B cell (primary cell): ENCODE results near the gene FASTK. TPM values are rescaled to one million over a fixed set of nuclear protein-coding genes. Genes with fewer than 3 reads are reported as not detected.
A peak's percentile ranks its signal among the peaks of the same experiment; 100 is the strongest.

ENCODE experiments used
- ATAC-seq: fragments of 200-7000 bp; cut with Tn5 transposase; one replicate; pipeline ENCODE4 v1.10.0; 2021; ENCODE audit warnings: low read depth, mild to moderate bottlenecking, moderate number of reproducible peaks, moderate library complexity
- CTCF ChIA-PET: fragments of 350-600 bp; sonication (Branson Sonifier 250); formaldehyde crosslinking; loops from one replicate; lab custom pipeline; 2021; ENCODE audit warnings: antibody characterized with exemption, inconsistent platforms; lab: Charles Lee
- POLR2A ChIA-PET: fragments of 350-600 bp; sonication (Branson Sonifier 250); formaldehyde crosslinking; loops from one replicate; lab custom pipeline; 2021; ENCODE audit warnings: antibody characterized with exemption; lab: Charles Lee
- DNase-seq: peaks from one replicate; pipeline ENCODE4 v3.0.0; 2013
- H2AFZ ChIP-seq: 2 replicates; pipeline ENCODE4 v1.6.1; 2012; ENCODE audit warnings: mild to moderate bottlenecking, low read depth, low read length; ENCODE audit not compliant: insufficient read depth, poor library complexity, severe bottlenecking
- H3K27ac ChIP-seq, 2 donors: 1 replicate in 1 of 2; 2 replicates in 1 of 2; pipeline ENCODE4 v1.5.1; 2012 to 2013; ENCODE audit warnings: low read length in 2 of 2, mild to moderate bottlenecking in 2 of 2, moderate library complexity in 1 of 2
- H3K27me3 ChIP-seq, 4 experiments: fragments of 200-600 bp in 1 of 4; sonication (generic) in 1 of 4; replicated peaks in 1 of 4; 1 replicate in 2 of 4; 2 replicates in 2 of 4; pipeline versions ENCODE4 v1.6.1 to v1.7.0; 2013 to 2016; ENCODE audit warnings: low read length in 3 of 4, mild to moderate bottlenecking in 2 of 4, mixed read lengths in 1 of 4, moderate library complexity in 1 of 4; ENCODE audit not compliant: insufficient read depth in 4 of 4, control insufficient read depth in 3 of 4; ENCODE audit errors: control extremely low read depth in 1 of 4
- H3K36me3 ChIP-seq, 2 experiments: replicated peaks in 1 of 2; 1 replicate in 1 of 2; 2 replicates in 1 of 2; pipeline versions ENCODE4 v1.6.1 to v1.7.1; 2013; ENCODE audit warnings: low read length in 1 of 2; ENCODE audit not compliant: insufficient read depth in 2 of 2, control insufficient read depth in 1 of 2; ENCODE audit errors: control extremely low read depth in 1 of 2, extremely low read depth in 1 of 2
- H3K4me1 ChIP-seq, 2 donors: fragments of 200-600 bp in 1 of 2; sonication (generic) in 1 of 2; 1 replicate in 1 of 2; 2 replicates in 1 of 2; pipeline versions ENCODE4 v1.5.1 to v1.6.1; 2013 to 2017; ENCODE audit warnings: low read length in 2 of 2; ENCODE audit not compliant: control insufficient read depth in 2 of 2, insufficient read depth in 2 of 2
- H3K4me2 ChIP-seq: replicated peaks from 2 replicates; pipeline ENCODE3; 2012; ENCODE audit warnings: mild to moderate bottlenecking, low read depth, low read length; ENCODE audit not compliant: poor library complexity, severe bottlenecking
- H3K4me3 ChIP-seq, 5 experiments: fragments of 200-600 bp in 1 of 5; sonication (generic) in 1 of 5; 1 replicate in 3 of 5; 2 replicates in 2 of 5; pipeline versions ENCODE4 v1.5.1 to v1.7.0; 2011 to 2016; ENCODE audit warnings: low read length in 4 of 5, mild to moderate bottlenecking in 4 of 5, low read depth in 2 of 5, control low read depth in 1 of 5, moderate library complexity in 1 of 5; ENCODE audit not compliant: insufficient read depth in 1 of 5; ENCODE audit errors: control extremely low read depth in 1 of 5, extremely low read depth in 1 of 5
- H3K79me2 ChIP-seq: fragments of 200-600 bp; sonication (generic); one replicate; pipeline ENCODE4 v1.6.0; 2016; ENCODE audit warnings: low read length; ENCODE audit not compliant: control insufficient read depth, insufficient read depth
- H3K9ac ChIP-seq: fragments of 200-600 bp; sonication (generic); 2 replicates; pipeline ENCODE4 v1.6.1; 2017; ENCODE audit warnings: mild to moderate bottlenecking, low read length, moderate library complexity
- H3K9me3 ChIP-seq, 3 donors: one replicate each; pipeline versions ENCODE4 v1.6.1 to v1.7.1; 2013; ENCODE audit warnings: low read length in 2 of 3; ENCODE audit not compliant: control insufficient read depth in 2 of 3, insufficient read depth in 1 of 3; ENCODE audit errors: control extremely low read depth in 1 of 3
- H4K20me1 ChIP-seq: 2 replicates; pipeline ENCODE4 v1.6.0; 2012; ENCODE audit warnings: mild to moderate bottlenecking, low read length; ENCODE audit not compliant: insufficient read depth, control insufficient read depth, poor library complexity, severe bottlenecking
- H3K27ac Mint-ChIP-seq: one replicate; pipeline ENCODE4 v1.8.0; 2021; ENCODE audit warnings: mixed read lengths
- H3K27me3 Mint-ChIP-seq: one replicate; pipeline ENCODE4 v1.8.0; 2021; ENCODE audit warnings: mixed read lengths
- H3K4me1 Mint-ChIP-seq: one replicate; pipeline ENCODE4 v1.8.0; 2021; ENCODE audit warnings: mixed read lengths
- H3K4me3 Mint-ChIP-seq: one replicate; pipeline ENCODE4 v1.8.0; 2021; ENCODE audit warnings: mixed read lengths
- H3K9me3 Mint-ChIP-seq: one replicate; pipeline ENCODE4 v1.8.0; 2022; ENCODE audit warnings: mixed read lengths; ENCODE audit not compliant: insufficient read depth
- CTCF ChIP-seq: fragments of 200-600 bp; IDR thresholded peaks from one replicate; pipeline ENCODE4 v1.8.0; 2022; ENCODE audit warnings: antibody characterized with exemption, mild to moderate bottlenecking
- EZH2 ChIP-seq: IDR thresholded peaks from 2 replicates; pipeline ENCODE4 v1.6.1; 2012; ENCODE audit warnings: borderline replicate concordance, low read depth, mild to moderate bottlenecking, moderate library complexity, low read length; ENCODE audit not compliant: insufficient read depth, poor library complexity, severe bottlenecking
- WGBS: methylation state at CpG from one replicate; pipeline ENCODE4 v1.1.5; 2013; ENCODE audit warnings: missing lambda C conversion rate; ENCODE audit not compliant: insufficient coverage; 5-methylcytosine and 5-hydroxymethylcytosine counted together
- intact Hi-C: fragments of 100-400 bp; cut with micrococcal nuclease; formaldehyde crosslinking; loops from one replicate; pipeline ENCODE4 v1.10.0; 2022
- polyA plus RNA-seq: library from polyadenylated mRNA; depleted of rRNA; stranded (reverse); fragments of >200 nt; gene quantifications from 2 replicates; pipeline ENCODE4 v1.2.3, GENCODE V29; 2012
- total RNA-seq, 2 donors: library from RNA; stranded (reverse); fragments of 120-200 nt in 1 of 2; gene quantifications; 1 replicate in 1 of 2; 2 replicates in 1 of 2; pipeline versions ENCODE4 v1.2.3 to v1.2.4, GENCODE V29; 2013 to 2022

FASTK gene
- total and polyA plus RNA-seq, 2 donors (not counting 1 experiment from before 2014, with no cell fraction given), result 120 to 258 TPM

DNA sequence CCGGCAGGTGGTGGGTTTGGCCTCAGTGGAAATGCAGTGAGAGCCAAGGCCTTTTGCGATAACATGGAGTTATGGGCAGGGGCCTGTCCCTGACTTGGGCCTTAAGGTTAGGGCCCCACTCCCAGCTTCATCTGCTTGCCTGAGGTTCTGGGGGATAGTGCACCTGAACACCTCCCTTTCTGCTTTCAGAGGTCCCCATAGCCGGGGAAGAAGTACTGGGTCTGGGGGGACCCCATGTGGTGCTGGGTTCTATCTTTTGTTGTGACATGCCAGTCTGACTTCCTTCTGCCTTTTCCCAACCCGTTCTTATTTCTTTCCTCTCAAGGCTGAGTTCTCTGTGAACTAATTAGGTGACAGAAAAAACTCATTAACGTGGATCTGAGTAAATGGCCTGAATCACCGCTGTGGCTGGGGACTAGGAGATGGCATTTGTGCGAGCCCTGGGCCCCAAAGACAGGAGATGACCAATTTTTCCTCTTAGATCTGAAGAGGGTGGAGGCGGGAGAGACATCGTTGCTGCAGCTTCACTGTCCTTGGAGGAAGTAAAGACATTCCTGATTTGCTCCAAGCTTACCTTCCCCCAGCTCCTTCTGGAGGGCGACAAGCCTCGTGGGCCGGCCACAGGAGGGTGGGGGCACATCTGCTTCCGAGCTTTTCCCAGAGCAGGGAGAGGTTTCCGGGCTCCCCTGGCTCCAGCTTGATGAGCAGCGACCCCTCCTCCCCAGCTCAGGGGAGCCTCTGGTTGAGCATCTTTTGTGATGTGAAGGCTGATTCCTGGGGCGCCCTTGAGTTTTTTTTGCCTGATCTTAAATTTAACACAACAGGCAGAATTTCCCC is 7.6 kb upstream of the FASTK start:
- intact Hi-C loops, result loop anchor here (5.0 to 10.0 kb wide), 3 partner anchors 76 to 847 kb away; no protein-coding TSS in a partner anchor
- no peaks in the 10 kb centered on the region for H4K20me1 ChIP-seq
- Mint-ChIP-seq H3K27ac (no peak overlapping the region), H3K4me3 (peak overlapping the region; percentile 91), H3K4me1 (peaks cover 34% of the 10 kb centered on the region), H3K9me3 (no peaks in the 10 kb centered on the region), H3K27me3 (peaks cover 27% of the 10 kb centered on the region)
- ATAC-seq (no peak), DNase-seq (no peak)
- WGBS, result 52% methylated on average over 6 of the region's 16 CpGs
- peaks cover 0 to 4% (median 0%) of the 10 kb centered on the region in 3 donors for H3K9me3 ChIP-seq
- H3K27me3 ChIP-seq, result peaks cover 0 to 57% (median 17%) of the 10 kb centered on the region in 4 experiments
- no peak overlapping the region for H3K27ac ChIP-seq
- peak overlapping the region; percentile 100 for H3K4me2 ChIP-seq
- H3K36me3 ChIP-seq, result no peaks in the 10 kb centered on the region
- POLR2A ChIA-PET, result no interaction called here
- CTCF ChIA-PET, result interaction anchor here (0.5 to 1.3 kb wide), 3 partner anchors 17 to 396 kb away, joined by 3 to 4 read pairs (median 3); no protein-coding TSS in a partner anchor
- TF ChIP-seq EZH2 (no peak), CTCF (no peak)
- peak overlapping the region in 3 of 5 experiments; percentile 64 to 75 (median 71) for H3K4me3 ChIP-seq
- H2AFZ ChIP-seq, result peak overlapping the region; percentile 84
- H3K79me2 ChIP-seq, result peaks cover under 1% of the 10 kb centered on the region
- H3K4me1 ChIP-seq, result peaks cover 42 to 43% of the 10 kb centered on the region in 2 donors
- H3K9ac ChIP-seq, result peak overlapping the region; percentile 83
